Stimulated activated CD8-positive, alpha-beta memory T cell treated with anti-CD3 and anti-CD28 coated beads, Interleukin-12 subunit alpha, Interleukin-12 subunit beta, amount 100 ng/mL, for 24 hours (primary cell): Measurements from ENCODE around the gene PDHX.

ENCODE experiments used
- DNase-seq: peaks from one replicate; pipeline ENCODE4 v3.0.0-alpha.2; 2020; ENCODE audit errors: extremely low read depth

The PDHX gene

DNA sequence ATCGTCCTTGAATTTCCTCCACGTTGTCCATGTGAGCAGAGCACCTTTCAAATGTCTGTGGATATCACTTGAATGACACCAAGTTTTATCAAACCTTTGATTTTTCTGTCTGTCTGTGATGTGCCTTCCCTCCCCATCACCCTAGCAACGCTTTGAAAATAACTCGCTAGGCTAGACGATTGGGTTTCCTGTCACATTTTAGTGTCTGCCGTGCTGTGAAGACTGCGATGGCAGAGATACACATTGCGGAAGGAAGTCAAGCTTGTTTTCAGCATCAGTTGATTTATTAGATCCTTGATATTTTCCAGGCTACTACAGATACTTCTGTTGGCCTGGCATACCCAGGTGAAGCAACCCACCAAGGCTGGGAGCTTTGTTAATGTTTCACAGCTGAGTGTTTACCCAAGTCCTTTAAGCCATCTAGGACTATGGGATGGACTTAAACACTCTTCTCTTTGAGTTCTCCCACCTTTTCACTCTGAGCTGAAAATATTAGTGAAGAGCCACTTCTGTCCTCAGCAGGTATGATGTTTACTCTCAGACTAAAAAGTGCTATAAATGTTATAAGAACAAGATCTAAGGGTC, 128.9 kb downstream of the PDHX start:
- DNase-seq, result no peak
